PC-9 (cell line): ENCODE results near the gene CLTB. TPM values are rescaled to one million over a fixed set of nuclear protein-coding genes. Genes with fewer than 3 reads are reported as not detected.

Experiments used
- BruUV-seq: library from RNA; stranded (reverse); fragments of 400-500 nt; replicated peaks from 2 replicates; lab custom pipeline; 2021; lab: Mats Ljungman, UMichigan
- CTCF ChIA-PET: fragments of 300-600 bp; sonication (Branson Sonifier 250); formaldehyde crosslinking; loops from one replicate; lab custom pipeline; 2022; ENCODE audit warnings: antibody characterized with exemption; lab: Charles Lee
- POLR2A ChIA-PET: fragments of 300-600 bp; sonication (Branson Sonifier 250); formaldehyde crosslinking; loops from one replicate; lab custom pipeline; 2022; ENCODE audit warnings: antibody characterized with exemption; ENCODE audit not compliant: unreplicated experiment; lab: Charles Lee
- DNase-seq, 2 experiments: peaks; one replicate each; pipeline versions ENCODE4 v3.0.0 to v3.0.0-alpha.2; 2015 to 2022; ENCODE audit warnings: mixed read lengths in 1 of 2
- H2AFZ ChIP-seq: fragments of 200-600 bp; sonication (generic); 2 replicates; pipeline ENCODE4 v1.8.1; 2017; ENCODE audit warnings: antibody characterized with exemption
- H3F3A ChIP-seq: fragments of 200-600 bp; sonication (generic); 2 replicates; pipeline ENCODE4 v1.8.1; 2017; ENCODE audit warnings: antibody characterized with exemption, mild to moderate bottlenecking, low read depth; ENCODE audit not compliant: insufficient read depth
- H3K27ac ChIP-seq: fragments of 200-600 bp; sonication (generic); 2 replicates; pipeline ENCODE4 v1.6.1; 2016; ENCODE audit warnings: mixed run types
- H3K27me3 ChIP-seq: fragments of 200-600 bp; sonication (generic); 2 replicates; pipeline ENCODE4 v1.6.1; 2016; ENCODE audit warnings: low read depth, mixed run types; ENCODE audit not compliant: insufficient read depth
- H3K36me3 ChIP-seq: fragments of 200-600 bp; sonication (generic); 2 replicates; pipeline ENCODE4 v1.6.1; 2016; ENCODE audit warnings: low read depth, mixed run types
- H3K4me1 ChIP-seq: fragments of 200-600 bp; sonication (generic); replicated peaks from 2 replicates; pipeline ENCODE4 v1.6.1; 2016; ENCODE audit warnings: mixed run types; ENCODE audit not compliant: insufficient read depth
- H3K4me2 ChIP-seq: fragments of 200-600 bp; sonication (generic); 2 replicates; pipeline ENCODE4 v1.6.1; 2017; ENCODE audit warnings: mixed run types
- H3K4me3 ChIP-seq: fragments of 200-600 bp; sonication (generic); 2 replicates; pipeline ENCODE4 v1.6.1; 2016; ENCODE audit warnings: mixed run types
- H3K79me2 ChIP-seq: fragments of 200-600 bp; sonication (generic); 2 replicates; pipeline ENCODE4 v1.6.1; 2017; ENCODE audit warnings: low read depth, mixed run types
- H3K9me2 ChIP-seq: fragments of 200-600 bp; sonication (generic); 2 replicates; pipeline ENCODE4 v1.8.1; 2017; ENCODE audit warnings: mild to moderate bottlenecking; ENCODE audit not compliant: insufficient read depth
- H3K9me3 ChIP-seq: fragments of 200-600 bp; sonication (generic); 2 replicates; pipeline ENCODE4 v1.8.1; 2016; ENCODE audit warnings: low read depth; ENCODE audit not compliant: insufficient read depth
- H4K20me1 ChIP-seq: fragments of 200-600 bp; sonication (generic); 2 replicates; pipeline ENCODE4 v1.8.1; 2017; ENCODE audit not compliant: insufficient read depth
- EZH2 ChIP-seq: fragments of 200-600 bp; sonication (generic); IDR thresholded peaks from 2 replicates; pipeline ENCODE4 v1.8.0; 2017; ENCODE audit warnings: antibody characterized with exemption, low read depth
- intact Hi-C: fragments of 100-400 bp; cut with micrococcal nuclease; formaldehyde crosslinking; loops from one replicate; pipeline ENCODE4 v1.10.0; 2022; ENCODE audit not compliant: unreplicated experiment
- total RNA-seq: library from RNA; stranded (reverse); gene quantifications from 2 replicates; pipeline ENCODE4 v1.2.3, GENCODE V29; 2021
- TF ChIP-seq, protein P1 (sequence below): fragments of 200-600 bp; sonication (generic); conservative IDR thresholded peaks from 2 replicates; pipeline ENCODE4 v1.6.1; 2017; ENCODE audit warnings: mixed run types, antibody characterized with exemption, mild to moderate bottlenecking, moderate library complexity

CLTB gene
- total RNA-seq, 1 experiment from 2014 or later: 123 TPM

DNA sequence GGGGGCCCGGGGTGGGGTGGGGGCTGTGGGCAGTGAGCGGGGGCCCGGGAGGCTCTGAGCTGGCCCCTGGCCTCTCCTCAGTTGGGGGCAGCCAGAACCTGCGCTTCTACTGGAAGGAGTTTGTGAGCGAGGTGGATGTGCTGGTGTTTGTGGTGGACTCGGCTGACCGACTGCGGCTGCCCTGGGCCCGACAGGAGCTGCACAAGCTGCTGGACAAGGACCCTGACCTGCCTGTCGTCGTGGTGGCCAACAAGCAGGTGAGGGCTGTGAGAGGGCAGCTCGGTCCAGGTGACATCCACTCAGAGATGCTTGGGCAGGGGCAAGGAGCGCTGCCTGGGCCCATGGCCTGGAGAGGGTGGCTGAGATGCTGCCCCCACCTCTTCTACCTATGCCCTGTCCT lies 47.6 kb downstream of the CLTB start:
- Histone ChIP-seq H4K20me1 (no peaks in the 10 kb centered on the region), H3K9me2 (no peaks in the 10 kb centered on the region), H3K4me1 (peaks cover 13% of the 10 kb centered on the region), H3K4me2 (no peak overlapping the region), H3K9me3 (no peaks in the 10 kb centered on the region), H3K27ac (no peak overlapping the region), H3K27me3 (no peaks in the 10 kb centered on the region), H3F3A (0 out of 2 replicates have a peak, but pooled peaks cover 12% of the 10 kb centered on the region), H3K36me3 (no peaks in the 10 kb centered on the region), H3K4me3 (no peak overlapping the region), H2AFZ (no peak overlapping the region), H3K79me2 (no peaks in the 10 kb centered on the region)
- POLR2A ChIA-PET: no interaction called here
- intact Hi-C loops: no loop called here
- no peak for DNase-seq
- no peak for TF ChIP-seq EZH2
- TF ChIP-seq, protein P1, sequence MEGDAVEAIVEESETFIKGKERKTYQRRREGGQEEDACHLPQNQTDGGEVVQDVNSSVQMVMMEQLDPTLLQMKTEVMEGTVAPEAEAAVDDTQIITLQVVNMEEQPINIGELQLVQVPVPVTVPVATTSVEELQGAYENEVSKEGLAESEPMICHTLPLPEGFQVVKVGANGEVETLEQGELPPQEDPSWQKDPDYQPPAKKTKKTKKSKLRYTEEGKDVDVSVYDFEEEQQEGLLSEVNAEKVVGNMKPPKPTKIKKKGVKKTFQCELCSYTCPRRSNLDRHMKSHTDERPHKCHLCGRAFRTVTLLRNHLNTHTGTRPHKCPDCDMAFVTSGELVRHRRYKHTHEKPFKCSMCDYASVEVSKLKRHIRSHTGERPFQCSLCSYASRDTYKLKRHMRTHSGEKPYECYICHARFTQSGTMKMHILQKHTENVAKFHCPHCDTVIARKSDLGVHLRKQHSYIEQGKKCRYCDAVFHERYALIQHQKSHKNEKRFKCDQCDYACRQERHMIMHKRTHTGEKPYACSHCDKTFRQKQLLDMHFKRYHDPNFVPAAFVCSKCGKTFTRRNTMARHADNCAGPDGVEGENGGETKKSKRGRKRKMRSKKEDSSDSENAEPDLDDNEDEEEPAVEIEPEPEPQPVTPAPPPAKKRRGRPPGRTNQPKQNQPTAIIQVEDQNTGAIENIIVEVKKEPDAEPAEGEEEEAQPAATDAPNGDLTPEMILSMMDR: no peak
- no TSS peak for BruUV-seq
- CTCF ChIA-PET: no interaction called here

- no peaks in the 10 kb centered on the region; the same call in 1 of the 2 replicates for H3K4me1 ChIP-seq
- no peaks in the 10 kb centered on the region for H3K36me3 ChIP-seq
- H3K9me3 ChIP-seq: no peaks in the 10 kb centered on the region
- BruUV-seq: no TSS peak
- H3K27me3 ChIP-seq: no peaks in the 10 kb centered on the region
- POLR2A ChIA-PET: no interaction called here
- peaks cover 2% of the 10 kb centered on the region; the same call in 1 of the 2 replicates for H3K79me2 ChIP-seq
- H3K4me3 ChIP-seq: no peak overlapping the region
- intact Hi-C loops: no loop called here
- no peaks in the 10 kb centered on the region for H3F3A ChIP-seq
- TF ChIP-seq, protein P1: no peak
- no peak for TF ChIP-seq EZH2
- H2AFZ ChIP-seq: no peak overlapping the region
- H3K4me2 ChIP-seq: no peak overlapping the region
- DNase-seq: no peak
- H3K27ac ChIP-seq: no peak overlapping the region
- H4K20me1 ChIP-seq: no peaks in the 10 kb centered on the region
- H3K9me2 ChIP-seq: no peaks in the 10 kb centered on the region
- CTCF ChIA-PET: no interaction called here
Observed at GRCh38 chr5:176366232-176366894, 50.0 kb downstream of the CLTB start.

- ChIA-PET CTCF (no interaction called here), POLR2A (no interaction called here)
- Histone ChIP-seq H4K20me1 (no peaks in the 10 kb centered on the region), H3K27me3 (no peaks in the 10 kb centered on the region), H3K4me2 (no peak within 1 kb of the TSS), H2AFZ (no peak within 1 kb of the TSS), H3K36me3 (no peaks in the 10 kb centered on the region), H3K4me1 (peaks cover under 1% of the 10 kb centered on the region; the same call in 1 of the 2 replicates), H3K27ac (no peak within 1 kb of the TSS), H3K9me3 (no peaks in the 10 kb centered on the region), H3K79me2 (peaks cover 9% of the 10 kb centered on the region), H3K4me3 (no peak within 1 kb of the TSS), H3K9me2 (no peaks in the 10 kb centered on the region), H3F3A (no peaks in the 10 kb centered on the region)
- DNase-seq: peak in 1 of 2 experiments; percentile 17
- no TSS peak for BruUV-seq
- intact Hi-C loops: no loop called here
- TF ChIP-seq, protein P1: no peak
Observed at GRCh38 chr5:176365351-176366231, 50.7 kb downstream of the CLTB start, which contains the start of gene ARL10. Gene ARL10 (plus strand): TSS chr5:176365487. CDS start chr5:176365564, 77 bp downstream.
